Measurements from ENCODE around the gene PGA5.

DNA sequence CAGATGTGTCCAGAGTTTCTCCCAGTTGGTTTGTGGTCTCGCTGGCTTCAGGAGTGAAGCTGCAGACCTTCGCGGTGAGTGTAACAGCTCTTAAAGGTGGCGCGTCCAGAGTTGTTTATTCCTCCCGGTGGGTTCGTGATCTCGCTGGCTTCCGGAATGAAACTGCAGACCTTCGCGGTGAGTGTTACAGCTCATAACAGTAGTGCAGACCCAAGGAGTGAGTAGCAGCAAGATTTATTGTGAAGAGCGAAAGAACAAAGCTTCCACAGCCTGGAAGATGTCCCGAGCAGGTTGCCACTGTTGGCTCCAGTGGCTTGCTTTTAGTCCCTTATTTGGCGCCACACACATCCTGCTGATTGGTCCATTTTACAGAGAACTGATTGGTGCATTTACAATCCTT, 39.5 kb upstream of the PGA5 start:
- TF ChIP-seq TAF1 (IDR thresholded peaks at IDR 0.05; ENCODE audit: low read depth, low read length) (no peak), POLR2A (IDR thresholded peaks at IDR 0.05; ENCODE audit: low read depth, low read length) (no peak), POLR2AphosphoS5 (IDR thresholded peaks at IDR 0.05; ENCODE audit: low read depth, low read length) (no peak), PAX5 (IDR thresholded peaks at IDR 0.05; ENCODE audit: insufficient read depth, low read length, severe bottlenecking) (no peak), SPI1 (IDR thresholded peaks at IDR 0.05; ENCODE audit: low read depth, low read length) (no peak)

All from GM12891 (cell line).